Measurements from ENCODE around the gene ULK4. TPM values are rescaled to one million over a fixed set of nuclear protein-coding genes. Genes with fewer than 3 reads are reported as not detected.

ULK4 gene
- total RNA-seq, 2 experiments from 2014 or later: 6.8 to 6.9 TPM

- TF ChIP-seq CTCF (IDR thresholded peaks at IDR 0.05): no peak
- Mint-ChIP-seq H3K27ac (no peak overlapping the region), H3K4me3 (no peak overlapping the region), H3K36me3 (ENCODE audit: low read depth) (no peaks in the 10 kb centered on the region), H3K4me1 (ENCODE audit: low read depth) (no peaks in the 10 kb centered on the region), H3K9me3 (no peaks in the 10 kb centered on the region), H3K27me3 (no peaks in the 10 kb centered on the region)
- intact Hi-C loops (cut with micrococcal nuclease): no loop called here
- ChIA-PET CTCF (no interaction called here), POLR2A (interaction anchor here (0.5 kb wide), 1 partner anchor 194 kb away, joined by 4 read pairs; no protein-coding TSS in a partner anchor)
- DNase-seq: no peak
- no peak for ATAC-seq
Observed at GRCh38 chr3:41684797-41685735, 276.8 kb downstream of the ULK4 start.

GRCh38 chr3:41683666-41684350 lies 278.1 kb downstream of the ULK4 start:
- Mint-ChIP-seq H3K4me3 (no peak overlapping the region), H3K9me3 (no peaks in the 10 kb centered on the region), H3K27me3 (no peaks in the 10 kb centered on the region), H3K36me3 (ENCODE audit: low read depth) (no peaks in the 10 kb centered on the region), H3K4me1 (ENCODE audit: low read depth) (no peaks in the 10 kb centered on the region), H3K27ac (no peak overlapping the region)
- intact Hi-C loops (cut with micrococcal nuclease): no loop called here
- ATAC-seq (no peak), DNase-seq (no peak)
- TF ChIP-seq CTCF (IDR thresholded peaks at IDR 0.05): no peak
- ChIA-PET CTCF (interaction anchor here (1.0 kb wide), 1 partner anchor 33 kb away, joined by 3 read pairs; no protein-coding TSS in a partner anchor), POLR2A (no interaction called here)

- Mint-ChIP-seq H3K36me3 (ENCODE audit: low read depth) (no peaks in the 10 kb centered on the region), H3K27me3 (no peaks in the 10 kb centered on the region), H3K4me3 (no peak overlapping the region), H3K4me1 (ENCODE audit: low read depth) (no peaks in the 10 kb centered on the region), H3K9me3 (no peaks in the 10 kb centered on the region), H3K27ac (no peak overlapping the region)
- CTCF ChIA-PET: interaction anchor here (1.0 kb wide), 1 partner anchor 32 kb away, joined by 3 read pairs; no protein-coding TSS in a partner anchor
- POLR2A ChIA-PET: no interaction called here
- DNase-seq (no peak), ATAC-seq (no peak)
- TF ChIP-seq CTCF (IDR thresholded peaks at IDR 0.05): no peak
- intact Hi-C loops (cut with micrococcal nuclease): no loop called here
Observed at GRCh38 chr3:41682996-41683395, 278.9 kb downstream of the ULK4 start.

- intact Hi-C loops (cut with micrococcal nuclease): no loop called here
- DNase-seq (no peak), ATAC-seq (no peak)
- Mint-ChIP-seq H3K27ac (no peak overlapping the region), H3K36me3 (ENCODE audit: low read depth) (no peaks in the 10 kb centered on the region), H3K4me3 (no peak overlapping the region), H3K27me3 (no peaks in the 10 kb centered on the region), H3K4me1 (ENCODE audit: low read depth) (no peaks in the 10 kb centered on the region), H3K9me3 (no peaks in the 10 kb centered on the region)
- CTCF ChIA-PET: no interaction called here
- POLR2A ChIA-PET: no interaction called here
- TF ChIP-seq CTCF (IDR thresholded peaks at IDR 0.05): no peak
Observed at GRCh38 chr3:41682382-41682781, 279.5 kb downstream of the ULK4 start.

GRCh38 chr3:41681479-41681878 lies 280.4 kb downstream of the ULK4 start:
- Mint-ChIP-seq H3K9me3 (no peaks in the 10 kb centered on the region), H3K27ac (no peak overlapping the region), H3K4me3 (no peak overlapping the region), H3K4me1 (ENCODE audit: low read depth) (no peaks in the 10 kb centered on the region), H3K36me3 (ENCODE audit: low read depth) (no peaks in the 10 kb centered on the region), H3K27me3 (no peaks in the 10 kb centered on the region)
- intact Hi-C loops (cut with micrococcal nuclease): no loop called here
- no peak for TF ChIP-seq CTCF (IDR thresholded peaks at IDR 0.05)
- ChIA-PET POLR2A (no interaction called here), CTCF (no interaction called here)
- ATAC-seq (no peak), DNase-seq (no peak)

All from activated CD8-positive, alpha-beta T cell treated with anti-CD3 and anti-CD28 coated beads for 36 hours (primary cell).